Measurements from ENCODE around the gene FUZ.

FUZ gene

GRCh38 chr19:49781394-49781793, 31.7 kb downstream of the FUZ start:
- no peak for DNase-seq (ENCODE audit: low read depth in 2 of 2)

- no peak for DNase-seq (ENCODE audit: low read depth in 2 of 2)
Observed at GRCh38 chr19:49780861-49781260, 32.2 kb downstream of the FUZ start.

GRCh38 chr19:49779731-49780555, 33.1 kb downstream of the FUZ start:
- DNase-seq (ENCODE audit: low read depth in 2 of 2), result no peak

- DNase-seq (ENCODE audit: low read depth in 2 of 2), result no peak
Observed at GRCh38 chr19:49776371-49776764, 36.7 kb downstream of the FUZ start.

GRCh38 chr19:49775742-49776370, 37.2 kb downstream of the FUZ start:
- DNase-seq (ENCODE audit: low read depth in 2 of 2), result no peak

GRCh38 chr19:49774969-49775368, 38.1 kb downstream of the FUZ start:
- DNase-seq (ENCODE audit: low read depth in 2 of 2), result no peak

GRCh38 chr19:49773663-49774350, 39.3 kb downstream of the FUZ start:
- DNase-seq (ENCODE audit: low read depth in 2 of 2), result no peak

GRCh38 chr19:49772850-49773432, 40.2 kb downstream of the FUZ start:
- DNase-seq (ENCODE audit: low read depth in 2 of 2), result no peak

- no peak for DNase-seq (ENCODE audit: low read depth in 2 of 2)
Observed at GRCh38 chr19:49771674-49772139, 41.4 kb downstream of the FUZ start.

GRCh38 chr19:49770529-49770928, 42.6 kb downstream of the FUZ start:
- no peak for DNase-seq (ENCODE audit: low read depth in 2 of 2)

- DNase-seq (ENCODE audit: low read depth in 2 of 2), result no peak
Observed at GRCh38 chr19:49767967-49768581, 45.0 kb downstream of the FUZ start.

GRCh38 chr19:49767381-49767780, 45.7 kb downstream of the FUZ start:
- DNase-seq (ENCODE audit: low read depth in 2 of 2), result no peak

- no peak for DNase-seq (ENCODE audit: low read depth in 2 of 2)
Observed at GRCh38 chr19:49766930-49767299, 46.2 kb downstream of the FUZ start, which contains the start of gene AP2A1. Gene AP2A1, plus strand, starts transcription at chr19:49767001. Its CDS starts 133 bp downstream, at chr19:49767134.

GRCh38 chr19:49766007-49766929, 46.8 kb downstream of the FUZ start:
- peak; percentile 97 for DNase-seq (ENCODE audit: low read depth in 2 of 2)

- no peak for DNase-seq (ENCODE audit: low read depth in 2 of 2)
Observed at GRCh38 chr19:49764341-49764740, 48.8 kb downstream of the FUZ start.

- no peak for DNase-seq (ENCODE audit: low read depth in 2 of 2)
Observed at GRCh38 chr19:49763230-49763629, 49.9 kb downstream of the FUZ start, which contains the start of gene TSKS. Gene TSKS, minus strand, starts transcription at chr19:49763306. Its CDS starts 59 bp downstream, at chr19:49763247.

- DNase-seq (ENCODE audit: low read depth in 2 of 2), result no peak
Observed at GRCh38 chr19:49761625-49762311, 51.3 kb downstream of the FUZ start.

GRCh38 chr19:49761249-49761624, 51.9 kb downstream of the FUZ start:
- DNase-seq (ENCODE audit: low read depth in 2 of 2), result no peak

GRCh38 chr19:49758292-49758691, 54.8 kb downstream of the FUZ start:
- no peak for DNase-seq (ENCODE audit: low read depth in 2 of 2)
